ENCODE results near the gene STARD6. TPM values are rescaled to one million over a fixed set of nuclear protein-coding genes. Genes with fewer than 3 reads are reported as not detected.

Gene STARD6
- total RNA-seq, 2 donors from 2014 or later = not detected

GRCh38 chr18:54278615-54279014 is 79.0 kb downstream of the STARD6 start:
- intact Hi-C loops (cut with DNase I) = no loop called here
- DNase-seq (ENCODE audit: low spot score) = no peak

- intact Hi-C loops (cut with DNase I) = no loop called here
These were observed 79.8 kb downstream of the STARD6 start for GRCh38 chr18:54277899-54278298.

More at GRCh38 chr18:54277899-54278298, 79.8 kb downstream of the STARD6 start:
- DNase-seq (ENCODE audit: low spot score) = no peak

Other genes starting within 250 kb of the STARD6 start
- 10 to 100 TPM; 70.8 to 84.0 TPM for gene MBD2, start 133.2 kb downstream of the STARD6 start, total RNA-seq
- gene POLI, start 88.3 kb downstream of the STARD6 start, total RNA-seq = 10 to 100 TPM; 31.6 to 35.1 TPM
- 1 to 10 TPM; 2.2 to 2.4 TPM for gene C18orf54, start within 50 bp of the STARD6 start, total RNA-seq
- gene DYNAP, start 233.4 kb upstream of the STARD6 start, total RNA-seq = not detected